Measurements from ENCODE around the gene HSPG2.

DNA sequence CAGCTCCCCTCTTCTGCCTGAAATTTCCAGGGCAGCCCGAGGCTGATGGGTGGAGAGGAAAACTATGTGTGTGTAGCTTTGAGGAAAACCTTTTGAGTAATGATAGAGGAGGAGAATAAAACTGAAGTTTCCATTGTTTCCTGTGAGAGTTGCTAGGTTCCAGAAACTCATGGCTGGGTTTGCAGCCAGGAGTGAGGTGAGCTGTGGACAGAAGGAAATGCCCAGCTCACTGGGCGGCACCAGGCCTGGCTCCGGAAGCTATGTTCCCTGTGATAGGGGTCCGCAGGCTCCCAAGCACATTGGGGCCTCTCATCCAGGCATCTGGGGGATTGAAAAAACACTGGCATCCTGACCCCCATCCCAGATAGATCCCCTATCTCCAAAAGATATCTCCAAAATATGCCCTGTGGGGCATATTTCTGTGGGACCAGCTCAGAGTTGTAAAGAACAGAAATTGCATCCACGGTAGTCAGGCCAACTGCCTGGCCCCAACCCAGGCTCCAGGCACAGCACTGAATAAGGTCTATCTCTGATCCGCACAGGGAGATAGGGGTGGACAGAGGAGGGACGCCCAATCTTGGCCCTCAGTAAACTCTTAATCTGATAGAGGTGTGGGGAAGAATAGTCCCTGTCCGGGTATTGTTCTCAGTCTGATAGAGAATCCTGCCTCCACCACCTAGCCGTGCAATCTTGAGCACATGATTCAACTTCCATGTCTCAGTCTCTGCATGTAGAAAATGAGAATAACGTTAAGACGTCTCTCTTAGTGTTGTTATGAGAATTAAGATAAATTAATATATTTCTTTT, 1.8 kb upstream of the HSPG2 start:
- TF ChIP-seq ZNF720 (CRISPR knock-in tag; IDR thresholded peaks at IDR 0.05) = no peak
- TF ChIP-seq SIN3A (IDR thresholded peaks at IDR 0.05; ENCODE audit: borderline replicate concordance, low read depth, low read length) = no peak
- TF ChIP-seq ZNF143 (CRISPR knock-in tag; IDR thresholded peaks at IDR 0.05) = no peak
- TF ChIP-seq SMC3 (IDR thresholded peaks at IDR 0.05; ENCODE audit: low read length) = no peak
- no peak for TF ChIP-seq CHD2 (IDR thresholded peaks at IDR 0.05; ENCODE audit: low read depth, low read length)
- no peak for TF ChIP-seq ZNF83 (CRISPR knock-in tag; IDR thresholded peaks at IDR 0.05; ENCODE audit: borderline replicate concordance)
- no peak for TF ChIP-seq ZBTB7A (CRISPR knock-in tag; IDR thresholded peaks at IDR 0.05)
- TF ChIP-seq RORA (CRISPR knock-in tag; IDR thresholded peaks at IDR 0.05) = no peak
- TF ChIP-seq NCOR1 (IDR thresholded peaks at IDR 0.05; ENCODE audit: borderline replicate concordance, low read length) = no peak
- TF ChIP-seq ATF7 (IDR thresholded peaks at IDR 0.05) = no peak
- no peak for TF ChIP-seq ATF7 (CRISPR knock-in tag; IDR thresholded peaks at IDR 0.05)
- TF ChIP-seq TBL1XR1 (IDR thresholded peaks at IDR 0.05; ENCODE audit: borderline replicate concordance, low read length, partially characterized antibody) = no peak
